Endothelial cell of umbilical vein (primary cell): ENCODE measurements around the gene CA6. TPM values are rescaled to one million over a fixed set of nuclear protein-coding genes. Genes with fewer than 3 reads are reported as not detected.

Experiments
- BruUV-seq: library from RNA; stranded (reverse); fragments of 400-500 nt; replicated peaks from 2 replicates; lab custom pipeline; 2021; lab: Mats Ljungman, UMichigan
- CTCF ChIA-PET: fragments of 300-600, 350-600 bp; sonication (Branson Sonifier 250); formaldehyde crosslinking; loops from one replicate; lab custom pipeline; 2021; ENCODE audit warnings: antibody characterized with exemption, inconsistent platforms; lab: Charles Lee
- POLR2A ChIA-PET: fragments of 300-600, 350-600 bp; sonication (Branson Sonifier 250); formaldehyde crosslinking; loops from one replicate; lab custom pipeline; 2021; ENCODE audit warnings: antibody characterized with exemption, inconsistent platforms; lab: Charles Lee
- DNase-seq: peaks from one replicate; pipeline ENCODE4 v3.0.0-alpha.2; 2011; ENCODE audit warnings: low read depth, low spot score
- FAIRE-seq: peaks from 2 replicates; lab custom pipeline; 2011; peaks lifted over from hg19 to GRCh38; lab: Jason Lieb, UNC
- H2AFZ ChIP-seq: 2 replicates; pipeline ENCODE4 v1.6.0; 2012; ENCODE audit warnings: low read depth, low read length, control low read depth, inconsistent platforms
- H3K27ac ChIP-seq: 2 replicates; pipeline ENCODE4 v1.5.1; 2011; ENCODE audit warnings: low read depth, mild to moderate bottlenecking, control low read depth, low read length, moderate library complexity; ENCODE audit not compliant: insufficient read depth
- H3K27me3 ChIP-seq, 2 experiments: 2 replicates each; pipeline versions ENCODE4 v1.6.0 to v1.6.1; 2011; ENCODE audit warnings: low read length in 2 of 2, mixed read lengths in 1 of 2; ENCODE audit not compliant: control insufficient read depth in 2 of 2, insufficient read depth in 2 of 2
- H3K36me3 ChIP-seq, 2 experiments: 2 replicates in 1 of 2; 3 replicates in 1 of 2; pipeline ENCODE4 v1.5.1; 2011; ENCODE audit warnings: low read length in 2 of 2, mild to moderate bottlenecking in 1 of 2, moderate library complexity in 1 of 2; ENCODE audit not compliant: control insufficient read depth in 2 of 2, insufficient read depth in 2 of 2; ENCODE audit errors: extremely low read depth in 1 of 2
- H3K4me1 ChIP-seq: 3 replicates; pipeline ENCODE4 v1.5.1; 2011; ENCODE audit warnings: mild to moderate bottlenecking, low read length; ENCODE audit not compliant: control insufficient read depth, insufficient read depth; ENCODE audit errors: extremely low read depth
- H3K4me2 ChIP-seq: 2 replicates; pipeline ENCODE4 v1.6.1; 2011; ENCODE audit warnings: low read length, control low read depth, mixed read lengths; ENCODE audit not compliant: insufficient read depth
- H3K4me3 ChIP-seq, 3 experiments: fragments of 200-600 bp in 1 of 3; sonication (generic), shearing (Covaris generic) in 1 of 3; replicated peaks in 1 of 3; 2 replicates each; pipeline ENCODE4 v1.5.1; 2011 to 2016; ENCODE audit warnings: control low read depth in 3 of 3, low read length in 3 of 3, mild to moderate bottlenecking in 2 of 3, inconsistent platforms in 1 of 3, low read depth in 1 of 3, moderate library complexity in 1 of 3; ENCODE audit not compliant: insufficient read depth in 1 of 3
- H3K79me2 ChIP-seq: 2 replicates; pipeline ENCODE4 v1.6.0; 2012; ENCODE audit warnings: low read length, inconsistent platforms; ENCODE audit not compliant: control insufficient read depth, insufficient read depth
- H3K9ac ChIP-seq: replicated peaks from 2 replicates; pipeline ENCODE3; 2011; ENCODE audit warnings: low read length, control low read depth; ENCODE audit not compliant: insufficient read depth; ENCODE audit errors: extremely low read depth
- H3K9me1 ChIP-seq: replicated peaks from 3 replicates; pipeline ENCODE4 v1.6.0; 2011; ENCODE audit warnings: mild to moderate bottlenecking, low read length; ENCODE audit not compliant: control insufficient read depth, insufficient read depth; ENCODE audit errors: extremely low read depth
- H3K9me3 ChIP-seq: replicated peaks from 2 replicates; pipeline ENCODE4 v1.5.1; 2012; ENCODE audit warnings: low read length, inconsistent platforms; ENCODE audit not compliant: control insufficient read depth, insufficient read depth
- H4K20me1 ChIP-seq: replicated peaks from 2 replicates; pipeline ENCODE3; 2011; ENCODE audit warnings: mild to moderate bottlenecking, low read length; ENCODE audit not compliant: control insufficient read depth, insufficient read depth; ENCODE audit errors: extremely low read depth
- CTCF ChIP-seq, 2 donors: IDR thresholded peaks; 1 replicate in 1 of 2; 2 replicates in 1 of 2; pipeline ENCODE4 v1.5.1; 2011; ENCODE audit warnings: low read length in 2 of 2, mild to moderate bottlenecking in 2 of 2, moderate library complexity in 2 of 2, control low read depth in 1 of 2, inconsistent platforms in 1 of 2, low read depth in 1 of 2; ENCODE audit not compliant: insufficient read depth in 1 of 2; ENCODE audit errors: extremely low read depth in 1 of 2
- EZH2 ChIP-seq: IDR thresholded peaks from 2 replicates; pipeline ENCODE4 v1.6.1; 2012; ENCODE audit warnings: borderline replicate concordance, low read depth, mild to moderate bottlenecking, moderate library complexity, low read length, inconsistent platforms; ENCODE audit not compliant: severe bottlenecking
- FOS ChIP-seq: IDR thresholded peaks from 2 replicates; pipeline ENCODE4 v1.6.1; 2011; ENCODE audit warnings: mild to moderate bottlenecking, low read length, moderate library complexity, borderline replicate concordance; ENCODE audit not compliant: insufficient read depth
- GATA2 ChIP-seq: IDR thresholded peaks from 2 replicates; pipeline ENCODE4 v1.7.0; 2011; ENCODE audit warnings: low read depth, mild to moderate bottlenecking, moderate library complexity, mixed read lengths, low read length; ENCODE audit not compliant: insufficient read length, insufficient read depth
- JUN ChIP-seq: IDR thresholded peaks from 2 replicates; pipeline ENCODE4 v1.6.1; 2011; ENCODE audit warnings: borderline replicate concordance, low read depth; ENCODE audit not compliant: insufficient read length, insufficient read depth
- MAX ChIP-seq: IDR thresholded peaks from 2 replicates; pipeline ENCODE4 v1.6.1; 2011; ENCODE audit not compliant: insufficient read depth, insufficient read length
- MYC ChIP-seq: IDR thresholded peaks from one replicate; pipeline ENCODE4 v1.6.1; 2011; ENCODE audit warnings: mild to moderate bottlenecking, low read depth, low read length
- POLR2A ChIP-seq: IDR thresholded peaks from 2 replicates; pipeline ENCODE4 v1.6.1; 2012; ENCODE audit warnings: low read depth, mild to moderate bottlenecking, control low read depth, low read length
- POLR2AphosphoS5 ChIP-seq: IDR thresholded peaks from 2 replicates; pipeline ENCODE4 v1.6.1; 2012; ENCODE audit warnings: low read depth, mild to moderate bottlenecking, control low read depth, low read length, moderate library complexity; ENCODE audit not compliant: insufficient read depth
- dilution Hi-C: fragments of 300-500 bp; cut with MboI; formaldehyde crosslinking; loops from one replicate; pipeline ENCODE4 v1.15.0; 2019; ENCODE audit warnings: low sequenced_read_pairs; ENCODE audit not compliant: extremely low pct_ligation_motif_present
- intact Hi-C: fragments of 100-400 bp; cut with micrococcal nuclease; formaldehyde crosslinking; loops from one replicate; pipeline ENCODE4 v1.10.0; 2022
- polyA plus RNA-seq, 4 experiments: library from polyadenylated mRNA; depleted of rRNA in 3 of 4; stranded (reverse) in 3 of 4; unstranded in 1 of 4; fragments of >200 nt; gene quantifications; 2 replicates each; pipeline versions ENCODE4 v1.2.1 to v1.2.3, GENCODE V29; 2011 to 2012; ENCODE audit warnings: missing spikeins in 1 of 4
- total RNA-seq: library from RNA; stranded (reverse); gene quantifications from 2 replicates; pipeline ENCODE4 v1.2.3, GENCODE V29; 2021

CA6 gene
- total and polyA plus RNA-seq, 2 donors (not counting 3 experiments of a cell fraction or from before 2014, with no cell fraction given), result not detected

- Histone ChIP-seq H3K4me1 (peaks cover 12% of the 10 kb centered on the region), H3K9me3 (no peaks in the 10 kb centered on the region), H4K20me1 (no peaks in the 10 kb centered on the region), H3K9ac (no peak overlapping the region), H2AFZ (no peak overlapping the region), H3K4me2 (no peak overlapping the region), H3K36me3 (no peaks in the 10 kb centered on the region), H3K4me3 (no peak overlapping the region), H3K27me3 (no peaks in the 10 kb centered on the region), H3K27ac (no peak overlapping the region), H3K79me2 (no peaks in the 10 kb centered on the region), H3K9me1 (no peaks in the 10 kb centered on the region)
- intact Hi-C loops (no loop called here), dilution Hi-C loops (no loop called here)
- TF ChIP-seq GATA2 (no peak), EZH2 (no peak), MAX (no peak), CTCF (IDR thresholded peaks at IDR 0.05; ENCODE audit: extremely low read depth in 1 of 2, insufficient read depth in 1 of 2, low read depth in 1 of 2, low read length in 2 of 2) (no peak), POLR2A (no peak), JUN (no peak), MYC (no peak), FOS (no peak), POLR2AphosphoS5 (no peak)
- FAIRE-seq, result no peak
- no TSS peak for BruUV-seq
- ChIA-PET POLR2A (no interaction called here), CTCF (interaction anchor here (0.9 to 9.4 kb wide), 3 partner anchors 15 to 91 kb away, joined by 3 to 47 read pairs (median 6); no protein-coding TSS in a partner anchor)
- no peak for DNase-seq
These were observed 74.2 kb downstream of the CA6 start for GRCh38 chr1:9019896-9020295.
